Lower leg skin (tissue), 3 donors: ENCODE results near the gene PTOV1.

Experiments
- CTCF ChIP-seq, 3 donors: fragments of 450-650 bp; IDR thresholded peaks; one replicate each; pipeline ENCODE4 v1.5.1; 2016; ENCODE audit warnings: antibody characterized with exemption in 3 of 3, mild to moderate bottlenecking in 3 of 3, moderate library complexity in 2 of 3
- POLR2A ChIP-seq, 2 donors: fragments of 450-650 bp; IDR thresholded peaks; one replicate each; pipeline ENCODE4 v1.6.1; 2016 to 2017; ENCODE audit warnings: antibody characterized with exemption in 2 of 2, mild to moderate bottlenecking in 1 of 2, moderate library complexity in 1 of 2

GRCh38 chr19:49875857-49876421 is 25.0 kb downstream of the PTOV1 start:
- TF ChIP-seq CTCF (IDR thresholded peaks at IDR 0.05) (no peak), POLR2A (IDR thresholded peaks at IDR 0.05) (no peak)
